Stimulated activated CD8-positive, alpha-beta memory T cell treated with anti-CD3 and anti-CD28 coated beads, Interleukin-4, amount 100 ng/mL, for 48 hours (primary cell): ENCODE results near the gene ATXN7.
A peak's percentile ranks its signal among the peaks of the same experiment; 100 is the strongest.

Experiments
- DNase-seq: peaks from one replicate; pipeline ENCODE4 v3.0.0-alpha.2; 2020

The ATXN7 gene

GRCh38 chr3:64028754-64029153, 165.1 kb downstream of the ATXN7 start:
- no peak for DNase-seq

GRCh38 chr3:64029287-64029686, 165.6 kb downstream of the ATXN7 start:
- DNase-seq, result no peak

- peak; percentile 85 for DNase-seq
Observed at GRCh38 chr3:64030741-64031140, 167.1 kb downstream of the ATXN7 start.

GRCh38 chr3:64031540-64032508, 168.2 kb downstream of the ATXN7 start:
- DNase-seq, result no peak

- DNase-seq, result no peak
Observed at GRCh38 chr3:64033069-64033468, 169.4 kb downstream of the ATXN7 start.

- DNase-seq, result no peak
Observed at GRCh38 chr3:64037084-64037483, 173.4 kb downstream of the ATXN7 start.

GRCh38 chr3:64038253-64038767, 174.6 kb downstream of the ATXN7 start:
- no peak for DNase-seq

- no peak for DNase-seq
Observed at GRCh38 chr3:64039332-64039731, 175.7 kb downstream of the ATXN7 start.

GRCh38 chr3:64039981-64040733, 176.5 kb downstream of the ATXN7 start:
- DNase-seq, result no peak

- DNase-seq, result no peak
Observed at GRCh38 chr3:64042952-64043351, 179.3 kb downstream of the ATXN7 start.

GRCh38 chr3:64046592-64046991, 182.9 kb downstream of the ATXN7 start:
- DNase-seq, result no peak

GRCh38 chr3:64046996-64047594, 183.4 kb downstream of the ATXN7 start:
- no peak for DNase-seq

- no peak for DNase-seq
Observed at GRCh38 chr3:64047787-64048186, 184.1 kb downstream of the ATXN7 start.

GRCh38 chr3:64048631-64049061, 185.0 kb downstream of the ATXN7 start:
- no peak for DNase-seq

- DNase-seq, result peak; percentile 29
Observed at GRCh38 chr3:64049136-64049535, 185.5 kb downstream of the ATXN7 start.

- DNase-seq, result no peak
Observed at GRCh38 chr3:64049832-64050231, 186.2 kb downstream of the ATXN7 start.
